UCSD-AML1 (cell line): ENCODE measurements around the gene TMIGD2.
A peak's percentile ranks its signal among the peaks of the same experiment; 100 is the strongest.
"Not testable (repeated sequence)": the region's sequence is repeated elsewhere in the genome, so short reads cannot be mapped to it uniquely, and the experiment has no call there.

Experiments used
- DNase-seq: peaks from one replicate; lab custom pipeline; 2025; ENCODE audit not compliant: unreplicated experiment; lab: John Stamatoyannopoulos, UW

TMIGD2 gene

DNA sequence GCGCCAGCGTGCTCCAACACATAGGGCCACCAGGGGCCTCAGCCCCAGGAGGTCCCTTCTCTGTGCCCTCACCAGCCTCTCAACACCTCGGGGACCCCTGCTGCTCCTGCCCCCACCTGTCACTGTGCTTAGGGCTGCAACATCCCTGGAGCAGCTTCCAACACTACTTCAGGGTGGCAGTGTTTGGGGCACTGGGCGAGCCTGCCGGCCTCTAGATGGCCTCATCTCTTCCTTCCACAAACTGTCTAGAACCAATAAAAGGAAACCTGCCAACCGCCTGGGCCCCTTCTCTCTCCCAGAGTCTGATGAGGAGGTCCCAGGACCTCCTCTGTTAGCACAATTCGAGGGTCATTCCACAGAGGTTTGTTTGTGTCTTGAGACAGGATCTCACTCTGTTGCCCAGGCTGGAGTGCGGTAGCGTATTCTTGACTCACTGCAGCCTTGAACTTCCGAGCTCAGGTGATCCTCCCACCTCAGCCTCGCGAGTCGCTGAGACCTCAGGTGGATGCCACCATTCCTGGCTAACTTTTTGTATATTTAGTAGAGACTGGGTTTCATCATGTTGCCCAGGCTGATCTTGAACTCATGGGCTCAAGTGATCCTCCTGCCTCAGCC, 33.3 kb downstream of the TMIGD2 start:
- no peak for DNase-seq

- no peak for DNase-seq
Measured at GRCh38 chr19:4267901-4268815, 34.0 kb downstream of the TMIGD2 start.

DNA sequence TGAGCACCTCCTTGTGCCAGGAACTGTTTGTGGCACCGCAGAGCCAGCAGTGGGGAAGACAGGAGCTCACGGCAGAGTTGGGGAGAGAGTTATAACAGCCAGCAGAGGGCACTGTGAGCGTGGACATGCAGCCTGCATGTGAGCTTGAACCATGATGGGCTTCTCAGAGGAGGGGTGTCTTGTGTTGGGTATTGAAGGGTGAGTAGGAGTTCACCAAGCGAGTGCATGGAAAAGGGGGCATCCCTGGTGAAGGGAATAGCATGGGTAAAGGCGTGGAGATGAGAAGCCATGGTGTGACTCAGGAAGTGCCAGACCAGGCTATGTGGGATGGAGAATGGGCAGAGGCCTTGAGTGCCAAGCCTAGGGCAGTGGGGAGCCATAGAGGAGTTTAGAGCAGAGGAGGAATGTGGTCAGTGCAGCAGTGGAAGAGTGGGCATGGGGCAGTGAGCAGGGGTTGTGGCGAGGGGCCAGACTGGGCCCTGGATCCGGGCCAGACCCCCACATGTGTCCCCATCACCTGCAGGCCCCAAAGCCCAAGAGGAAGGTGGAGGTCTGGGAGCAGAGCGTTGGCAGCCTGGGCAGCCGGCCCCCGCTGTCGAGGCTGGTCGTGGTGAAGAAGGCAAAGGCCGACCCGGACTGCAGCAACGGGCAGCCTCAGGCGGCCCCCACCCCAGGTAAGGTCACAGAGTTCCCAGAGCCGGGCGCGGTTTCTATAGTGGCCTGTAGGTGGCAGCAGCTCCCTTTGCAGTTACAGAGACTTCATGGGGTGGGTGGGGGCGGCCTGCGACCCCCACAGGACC, 34.9 kb downstream of the TMIGD2 start:
- DNase-seq: peak; percentile 77

DNA sequence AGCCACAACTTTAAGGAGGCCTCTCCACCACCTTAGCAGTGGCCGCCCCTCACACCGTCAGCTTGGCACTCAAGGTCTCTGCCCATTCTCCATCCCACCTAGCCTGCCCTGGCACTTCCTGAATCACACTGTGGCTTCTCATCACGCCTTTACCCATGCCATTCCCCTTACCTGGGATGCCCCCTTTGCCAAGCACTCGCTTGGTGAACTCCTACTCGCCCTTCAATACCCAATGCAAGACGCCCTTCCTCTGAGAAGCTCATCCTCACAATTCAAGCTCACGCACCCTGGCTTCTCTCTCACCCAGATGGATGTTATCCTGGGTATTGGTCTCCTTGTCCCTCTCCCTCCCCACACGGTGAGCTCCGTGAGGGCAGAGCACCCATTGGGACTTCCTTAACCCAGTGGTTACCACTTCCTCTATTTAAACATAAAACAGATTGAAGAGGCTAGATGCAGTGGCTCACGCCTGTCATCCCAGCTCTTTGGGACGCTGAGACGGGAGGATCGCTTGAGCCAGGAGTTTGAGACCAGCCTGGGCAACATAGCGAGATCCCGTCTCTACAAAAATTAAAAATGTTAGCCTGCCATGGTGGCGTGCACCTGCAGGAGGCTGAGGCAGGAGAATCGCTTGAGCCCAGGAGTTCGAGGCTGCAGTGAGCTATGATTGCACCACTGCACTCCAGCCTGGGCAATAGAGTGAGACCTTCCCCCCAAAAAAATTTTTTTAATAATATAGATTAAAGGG, 35.8 kb downstream of the TMIGD2 start:
- no peak for DNase-seq

DNA sequence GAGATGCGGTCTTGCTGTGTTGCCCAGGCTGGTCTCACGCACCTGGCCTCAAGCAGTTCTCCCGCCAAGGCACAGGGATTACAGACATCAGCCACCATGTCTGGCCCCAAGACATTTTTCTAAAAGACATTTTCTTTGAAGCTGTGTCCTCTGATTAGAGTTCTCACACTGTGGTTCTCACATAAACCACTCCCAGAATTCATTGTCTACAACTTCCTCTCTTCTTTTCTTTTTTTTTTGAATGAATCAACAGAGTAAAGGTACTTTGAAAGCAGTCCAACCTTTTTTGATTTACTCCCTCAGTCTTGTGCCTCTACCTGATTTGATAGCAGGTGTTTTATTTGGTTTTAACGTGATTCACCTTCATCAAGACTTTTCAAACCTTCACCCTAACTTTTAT, 37.4 kb downstream of the TMIGD2 start:
- DNase-seq: no peak

DNA sequence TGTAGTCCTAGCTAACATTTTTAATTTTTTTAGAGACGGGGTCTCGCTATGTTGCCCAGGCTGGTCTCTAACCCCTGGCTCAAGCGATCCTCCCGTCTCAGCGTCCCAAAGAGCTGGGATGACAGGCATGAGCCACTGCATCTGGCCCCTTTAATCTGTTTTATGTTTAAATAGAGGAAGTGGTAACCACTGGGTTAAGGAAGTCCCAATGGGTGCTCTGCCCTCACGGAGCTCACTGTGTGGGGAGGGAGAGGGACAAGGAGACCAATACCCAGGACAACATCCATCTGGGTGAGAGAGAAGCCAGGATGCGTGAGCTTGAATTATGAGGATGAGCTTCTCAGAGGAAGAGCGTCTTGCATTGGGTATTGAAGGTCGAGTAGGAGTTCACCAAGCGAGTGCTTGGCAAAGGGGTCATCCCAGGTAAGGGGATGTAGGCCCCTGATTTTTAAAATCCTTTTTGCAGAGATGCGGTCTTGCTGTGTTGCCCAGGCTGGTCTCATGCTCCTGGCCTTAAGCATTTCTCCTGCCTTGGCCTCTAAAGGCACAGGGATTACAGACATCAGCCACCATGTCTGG, 41.5 kb downstream of the TMIGD2 start:
- DNase-seq: no peak

DNA sequence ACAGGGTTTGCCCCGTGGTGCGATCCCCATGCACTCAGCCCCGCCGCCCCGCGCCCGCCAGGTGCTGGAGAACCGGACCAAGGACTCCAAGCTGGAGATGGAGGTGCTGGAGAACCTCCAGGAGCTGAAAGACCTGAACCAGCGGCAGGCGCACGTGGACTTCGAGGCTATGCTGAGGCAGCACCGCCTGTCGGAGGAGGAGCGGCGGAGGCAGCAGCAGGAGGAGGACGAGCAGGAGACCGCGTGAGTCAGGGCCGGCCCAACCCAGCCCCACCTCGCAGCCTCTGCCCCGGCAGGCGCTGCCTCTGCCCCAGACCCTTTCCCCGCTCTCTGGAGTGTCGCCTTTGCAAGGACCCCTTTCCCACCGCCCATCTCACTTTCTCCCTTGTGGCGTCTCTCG, 44.0 kb downstream of the TMIGD2 start:
- no peak for DNase-seq

DNA sequence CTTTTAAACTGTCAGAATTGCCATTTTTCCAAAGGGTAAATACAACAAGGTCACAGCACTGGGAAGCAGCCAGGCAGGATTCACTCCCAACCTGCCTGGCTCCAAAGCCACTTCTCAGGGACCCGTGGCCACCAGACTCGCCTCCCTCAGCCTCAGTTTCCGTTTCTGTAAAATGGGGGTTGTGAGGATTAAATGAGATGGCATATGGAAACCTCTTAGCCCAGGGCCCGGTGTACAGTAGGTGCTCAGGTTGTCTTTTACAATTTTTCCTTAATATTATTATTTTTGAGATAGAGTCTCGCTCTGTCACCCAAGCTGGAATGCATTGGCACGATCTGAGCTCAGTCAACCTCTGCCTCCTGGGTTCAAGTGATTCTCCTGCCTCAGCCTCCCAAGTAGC, 45.2 kb downstream of the TMIGD2 start:
- DNase-seq: no peak

- DNase-seq: no peak
Measured at GRCh38 chr19:4256563-4256962, 45.6 kb downstream of the TMIGD2 start.

GRCh38 chr19:4246767-4247593, 55.2 kb downstream of the TMIGD2 start, which contains the start of gene YJU2:
YJU2 (plus strand) TSS chr19:4247080; CDS start chr19:4247147, 67 bp downstream.
- peak; percentile 99 for DNase-seq

DNA sequence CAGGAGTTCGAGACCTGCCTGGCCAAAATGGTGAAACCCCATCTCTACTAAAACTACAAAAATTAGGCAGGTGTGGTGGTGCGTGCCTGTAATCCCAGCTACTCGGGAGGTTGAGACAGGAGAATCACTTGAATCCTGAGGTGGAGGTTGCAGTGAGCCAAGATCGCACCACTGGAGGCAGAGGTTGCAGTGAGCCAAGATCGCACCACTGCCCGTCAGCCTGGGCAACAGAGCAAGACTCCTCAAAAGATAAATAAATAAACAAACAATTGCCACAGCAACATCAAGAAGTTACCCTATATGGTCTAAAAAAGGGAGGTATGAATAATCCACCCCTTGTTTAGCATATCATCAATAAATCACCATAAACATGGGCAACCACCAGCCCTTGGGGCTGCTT, 56.3 kb downstream of the TMIGD2 start:
- not testable (repeated sequence) for DNase-seq
